Measurements from ENCODE around the gene PTER. TPM values are rescaled to one million over a fixed set of nuclear protein-coding genes. Genes with fewer than 3 reads are reported as not detected.

The PTER gene
- total and polyA plus RNA-seq, 2 of the 13 experiments (the other 11 are each of a cell fraction or from before 2014, with no cell fraction given) = 6.1 to 6.6 TPM

Small RNA genes lying within 50 kb of the gene (small RNA-seq; reads per million reads assigned to genes)
- 0 to 6.8 (median 0.20) reads per million in 3 experiments for gene RNU2-18P (ENCODE audit: insufficient read depth in 2 of 3, insufficient read length in 3 of 3, low read depth in 2 of 3, low replicate concordance in 1 of 3)

Other genes with a start within 250 kb of the PTER start
- gene C1QL3, start 84.9 kb downstream of the PTER start, total RNA-seq (2016; rRNA removed; fragmentation: Illumina TruSeq; extraction: Trizol) = not detected in 2 replicates
- gene C1QL3, start 84.9 kb downstream of the PTER start, polyA plus RNA-seq (2011; rRNA removed) = not detected in 2 replicates